HepG2 (cell line): Measurements from ENCODE around the gene FOXK2. TPM values are rescaled to one million over a fixed set of nuclear protein-coding genes. Genes with fewer than 3 reads are reported as not detected.

Source experiments
- ATAC-seq: fragments of 200-7000 bp; cut with Tn5 transposase; 3 replicates; pipeline ENCODE4 v1.9.1; 2020; ENCODE audit warnings: mild to moderate bottlenecking, moderate library complexity
- BruUV-seq: library from RNA; stranded (reverse); fragments of 400-500 nt; replicated peaks from 2 replicates; lab custom pipeline; 2021; lab: Mats Ljungman, UMichigan
- CTCF ChIA-PET: fragments of 300-600 bp; formaldehyde crosslinking; extraction: SDS; loops from one replicate; lab custom pipeline; 2021; ENCODE audit warnings: low total read pairs, inconsistent platforms, low intra/inter-chr PET ratio; lab: Yijun Ruan, JAX
- POLR2A ChIA-PET: fragments of 350-600 bp; sonication (Branson Sonifier 250); formaldehyde crosslinking; loops from one replicate; lab custom pipeline; 2020; ENCODE audit warnings: antibody characterized with exemption, inconsistent platforms; lab: Yijun Ruan, JAX
- DNase-seq: peaks from one replicate; pipeline ENCODE4 v3.0.0-alpha.2; 2015; ENCODE audit warnings: low spot score
- FAIRE-seq: peaks from 3 replicates; lab custom pipeline; 2011; peaks lifted over from hg19 to GRCh38; lab: Jason Lieb, UNC
- H2AFZ ChIP-seq: one replicate; pipeline ENCODE4 v1.6.1; 2011; ENCODE audit warnings: low read length, inconsistent platforms
- H3K27ac ChIP-seq: fragments of 300-600 bp; 3 replicates; pipeline ENCODE4 v1.8.0; 2011; ENCODE audit warnings: mixed run types, mild to moderate bottlenecking, mixed read lengths, low read length, inconsistent platforms; ENCODE audit not compliant: insufficient read depth; ENCODE audit errors: extremely low read length
- H3K27me3 ChIP-seq, 2 experiments: fragments of 200-600 bp in 1 of 2; 2 replicates in 1 of 2; 3 replicates in 1 of 2; pipeline versions ENCODE4 v1.6.0 to v1.8.0; 2011; ENCODE audit warnings: low read length in 2 of 2, mild to moderate bottlenecking in 2 of 2, moderate library complexity in 2 of 2, inconsistent platforms in 1 of 2; ENCODE audit not compliant: insufficient read depth in 2 of 2, control insufficient read depth in 1 of 2
- H3K36me3 ChIP-seq, 2 experiments: fragments of 200-600 bp in 1 of 2; replicated peaks in 1 of 2; 2 replicates in 1 of 2; 3 replicates in 1 of 2; pipeline versions ENCODE4 v1.5.1 to v1.8.0; 2011; ENCODE audit warnings: low read length in 2 of 2, inconsistent platforms in 1 of 2; ENCODE audit not compliant: insufficient read depth in 2 of 2, control insufficient read depth in 1 of 2
- H3K4me1 ChIP-seq: 2 replicates; pipeline ENCODE4 v1.5.1; 2012; ENCODE audit warnings: low read length, inconsistent platforms; ENCODE audit not compliant: insufficient read depth
- H3K4me2 ChIP-seq: 2 replicates; pipeline ENCODE4 v1.6.0; 2011; ENCODE audit warnings: low read depth, low read length, inconsistent platforms
- H3K4me3 ChIP-seq, 3 experiments: fragments of 200-600 bp in 1 of 3; sonication (generic), shearing (Covaris generic) in 1 of 3; replicated peaks in 1 of 3; 2 replicates each; pipeline ENCODE4 v1.5.1; 2011 to 2016; ENCODE audit warnings: low read length in 3 of 3, inconsistent platforms in 2 of 3, low read depth in 2 of 3, mild to moderate bottlenecking in 2 of 3, control low read depth in 1 of 3, mixed read lengths in 1 of 3; ENCODE audit not compliant: insufficient read depth in 1 of 3
- H3K79me2 ChIP-seq: one replicate; pipeline ENCODE4 v1.6.1; 2011; ENCODE audit warnings: low read length, inconsistent platforms; ENCODE audit not compliant: insufficient read depth
- H3K9ac ChIP-seq: 2 replicates; pipeline ENCODE4 v1.6.0; 2011; ENCODE audit warnings: mild to moderate bottlenecking, low read depth, low read length, inconsistent platforms; ENCODE audit not compliant: insufficient read depth
- H3K9me3 ChIP-seq: 2 replicates; pipeline ENCODE4 v1.5.1; 2012; ENCODE audit warnings: mild to moderate bottlenecking, low read length
- H4K20me1 ChIP-seq: 2 replicates; pipeline ENCODE4 v1.6.0; 2011; ENCODE audit warnings: inconsistent platforms, mild to moderate bottlenecking, low read length, moderate library complexity; ENCODE audit not compliant: insufficient read depth
- BCL6 ChIP-seq: IDR thresholded peaks from 2 replicates; pipeline ENCODE4 v1.6.1; 2016; ENCODE audit warnings: missing genetic modification reagents, missing compliant biosample characterization
- CBX5 ChIP-seq: sonication (generic); formaldehyde crosslinking; IDR thresholded peaks from 2 replicates; pipeline ENCODE4 v1.4.0; 2020; ENCODE audit warnings: missing genetic modification reagents, borderline replicate concordance
- DR1 ChIP-seq: sonication (generic); formaldehyde crosslinking; IDR thresholded peaks from 2 replicates; pipeline ENCODE4 v1.8.0; 2021; ENCODE audit warnings: mild to moderate bottlenecking, missing genetic modification reagents, inconsistent platforms
- FOXC1 ChIP-seq: sonication (generic); formaldehyde crosslinking; IDR thresholded peaks from 2 replicates; pipeline ENCODE4 v1.8.0; 2022; ENCODE audit warnings: mild to moderate bottlenecking, missing genetic modification reagents, borderline replicate concordance
- FUBP1 ChIP-seq: sonication (generic); formaldehyde crosslinking; IDR thresholded peaks from 2 replicates; pipeline ENCODE4 v1.5.1; 2020; ENCODE audit warnings: missing genetic modification reagents, mild to moderate bottlenecking, borderline replicate concordance
- HBP1 ChIP-seq: IDR thresholded peaks from 2 replicates; pipeline ENCODE4 v1.6.1; 2016; ENCODE audit warnings: low read depth, control low read depth
- HCFC1 ChIP-seq: fragments of 150-350 bp; IDR thresholded peaks from 2 replicates; pipeline ENCODE4 v1.6.1; 2014; ENCODE audit warnings: low read depth, low read length
- KDM5A ChIP-seq: fragments of 200-600 bp; sonication (generic); IDR thresholded peaks from 2 replicates; pipeline ENCODE4 v1.7.0; 2018; ENCODE audit warnings: antibody characterized with exemption, mild to moderate bottlenecking, low read length, borderline replicate concordance
- PATZ1 ChIP-seq: sonication (generic); formaldehyde crosslinking; IDR thresholded peaks from 2 replicates; pipeline ENCODE4 v1.4.0; 2020; ENCODE audit warnings: missing genetic modification reagents
- TGIF2 ChIP-seq: IDR thresholded peaks from 2 replicates; pipeline ENCODE4 v1.6.1; 2016; ENCODE audit warnings: control low read depth, missing compliant biosample characterization
- TRAFD1 ChIP-seq: sonication (generic); formaldehyde crosslinking; IDR thresholded peaks from 2 replicates; pipeline ENCODE4 v1.5.1; 2020; ENCODE audit warnings: missing genetic modification reagents, mild to moderate bottlenecking, borderline replicate concordance
- ZBTB42 ChIP-seq: sonication (generic); formaldehyde crosslinking; IDR thresholded peaks from 2 replicates; pipeline ENCODE4 v1.5.0; 2020; ENCODE audit warnings: mild to moderate bottlenecking, missing genetic modification reagents
- ZNF724P ChIP-seq: sonication (generic); formaldehyde crosslinking; IDR thresholded peaks from 2 replicates; pipeline ENCODE4 v1.8.0; 2022; ENCODE audit warnings: missing genetic modification reagents, borderline replicate concordance
- ZNF776 ChIP-seq: sonication (generic); formaldehyde crosslinking; IDR thresholded peaks from 2 replicates; pipeline ENCODE4 v1.4.0; 2020; ENCODE audit warnings: mild to moderate bottlenecking, missing genetic modification reagents
- WGBS: methylation state at CpG from one replicate; pipeline ENCODE4 v1.1.6; 2017; ENCODE audit warnings: low lambda C conversion rate; 5-methylcytosine and 5-hydroxymethylcytosine counted together
- in situ Hi-C: cut with HindIII; loops from 2 replicates; pipeline ENCODE4 v1.10.0; 2017; ENCODE audit warnings: low pct_unique_long_range_greater_than_20kb; ENCODE audit not compliant: extremely low pct_ligation_motif_present
- intact Hi-C: fragments of 100-400 bp; cut with micrococcal nuclease; formaldehyde crosslinking; loops from one replicate; pipeline ENCODE4 v1.10.0; 2022; ENCODE audit not compliant: unreplicated experiment
- polyA plus RNA-seq, 8 experiments: library from polyadenylated mRNA; depleted of rRNA in 3 of 8; stranded (reverse) in 7 of 8; unstranded in 1 of 8; fragments of >200 nt; fragmentation: Illumina TruSeq in 4 of 8; extraction: Trizol in 4 of 8; gene quantifications; 2 replicates each; pipeline versions ENCODE4 v1.2.1 to v1.2.3, GENCODE V29; 2011 to 2016; ENCODE audit warnings: low read depth in 4 of 8, missing spikeins in 1 of 8, mixed read lengths in 1 of 8; ENCODE audit not compliant: insufficient read depth in 1 of 8
- total RNA-seq, 5 experiments: library from RNA; depleted of rRNA; stranded (reverse); fragments of >200 nt; fragmentation: Illumina TruSeq; extraction: Trizol; gene quantifications; 2 replicates each; pipeline ENCODE4 v1.2.3, GENCODE V29; 2016; ENCODE audit warnings: low read depth in 1 of 5

Gene FOXK2
- total and polyA plus RNA-seq, 2 of the 13 experiments (the other 11 are each of a cell fraction or from before 2014, with no cell fraction given): 67.1 to 67.2 TPM

- no peak overlapping the region for H2AFZ ChIP-seq
- peak overlapping the region; percentile 87 for H3K4me2 ChIP-seq
- H3K4me3 ChIP-seq: peak overlapping the region; percentile 11 to 66 (median 15); a peak in 5 of 6 replicates
- peak; percentile 72 for ATAC-seq
- peak overlapping the region; percentile 16 for H3K9ac ChIP-seq
- ChIA-PET POLR2A (interaction anchor here (0.5 to 5.1 kb wide), 12 partner anchors 9 to 206 kb away, joined by 3 to 30 read pairs (median 5); partner anchors contain the start of gene FOXK2), CTCF (interaction anchor here (1.1 kb wide), 1 partner anchor 48 kb away, joined by 3 read pairs; no protein-coding TSS in a partner anchor)
- H3K27ac ChIP-seq: no peak overlapping the region
- no TSS peak for BruUV-seq
- no peaks in the 10 kb centered on the region for H4K20me1 ChIP-seq
- peak; percentile 26 for FAIRE-seq
- H3K36me3 ChIP-seq: no peaks in the 10 kb centered on the region
- H3K79me2 ChIP-seq: no peaks in the 10 kb centered on the region
- H3K27me3 ChIP-seq: no peaks in the 10 kb centered on the region; a peak in 1 of 5 replicates
- peaks cover 70% of the 10 kb centered on the region for H3K4me1 ChIP-seq
- no peaks in the 10 kb centered on the region for H3K9me3 ChIP-seq
- WGBS: 7% methylated on average over 18 of the region's 21 CpGs
- in situ Hi-C loops (no loop called here), intact Hi-C loops (no loop called here)
- DNase-seq: no peak
- peak; percentile 81 for TF ChIP-seq PATZ1 (CRISPR knock-in tag)
- peak; percentile 68 for TF ChIP-seq TGIF2
- TF ChIP-seq DR1 (CRISPR knock-in tag): no peak; the same call in 1 of the 2 replicates
- no peak for TF ChIP-seq HCFC1
- no peak for TF ChIP-seq TRAFD1
- peak; percentile 73; the same call in 1 of the 2 replicates for TF ChIP-seq FOXC1
- no peak for TF ChIP-seq HBP1 (CRISPR knock-in tag)
- TF ChIP-seq KDM5A: no peak
- TF ChIP-seq ZNF724P (CRISPR knock-in tag): peak; percentile 96
- TF ChIP-seq CBX5: peak; percentile 71; the same call in 1 of the 2 replicates
- TF ChIP-seq ZBTB42 (CRISPR knock-in tag): no peak
- TF ChIP-seq FUBP1 (CRISPR knock-in tag): no peak
- TF ChIP-seq BCL6 (CRISPR knock-in tag): peak; percentile 55
- peak; percentile 89; the same call in 1 of the 2 replicates for TF ChIP-seq ZNF776 (CRISPR knock-in tag)
Measured at GRCh38 chr17:82503728-82504308, 15.7 kb upstream of the FOXK2 start.
